Measurements from ENCODE around the gene SAMD14. TPM values are rescaled to one million over a fixed set of nuclear protein-coding genes. Genes with fewer than 3 reads are reported as not detected.

SAMD14 gene
- total and polyA plus RNA-seq, 12 donors: 1.1 to 12.6 (median 3.3) TPM

DNA sequence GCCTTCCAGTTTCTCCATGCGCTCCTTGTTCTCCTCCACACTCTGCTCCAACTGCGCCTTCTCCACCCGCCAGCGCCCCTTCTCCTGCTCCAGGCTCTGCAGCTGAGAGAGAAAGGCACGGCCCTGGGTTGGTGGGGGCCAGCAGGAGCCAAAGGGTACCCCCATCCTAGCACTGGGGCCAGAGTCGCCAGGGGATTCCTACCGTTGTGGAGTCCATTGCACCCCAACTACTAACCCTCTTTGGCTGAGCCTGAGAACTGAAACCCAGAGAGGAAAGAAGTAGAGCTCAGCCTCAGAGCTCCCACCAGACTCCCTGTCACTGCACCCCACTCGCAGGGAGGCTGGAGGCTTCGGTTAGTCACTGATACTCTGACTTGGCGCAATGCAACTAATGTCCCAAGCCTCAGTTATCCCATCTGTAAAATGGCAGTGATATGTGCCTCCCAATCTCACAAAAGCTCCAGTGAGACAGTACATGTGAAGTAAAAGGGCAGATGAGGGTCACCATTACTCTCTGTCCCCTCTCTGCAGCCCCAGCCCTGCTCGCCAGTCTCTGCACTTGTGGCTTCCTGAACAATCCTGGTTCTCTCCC is 6.2 kb upstream of the SAMD14 start:
- TF ChIP-seq POLR2A (IDR thresholded peaks at IDR 0.05): no peak
- TF ChIP-seq, protein P1, sequence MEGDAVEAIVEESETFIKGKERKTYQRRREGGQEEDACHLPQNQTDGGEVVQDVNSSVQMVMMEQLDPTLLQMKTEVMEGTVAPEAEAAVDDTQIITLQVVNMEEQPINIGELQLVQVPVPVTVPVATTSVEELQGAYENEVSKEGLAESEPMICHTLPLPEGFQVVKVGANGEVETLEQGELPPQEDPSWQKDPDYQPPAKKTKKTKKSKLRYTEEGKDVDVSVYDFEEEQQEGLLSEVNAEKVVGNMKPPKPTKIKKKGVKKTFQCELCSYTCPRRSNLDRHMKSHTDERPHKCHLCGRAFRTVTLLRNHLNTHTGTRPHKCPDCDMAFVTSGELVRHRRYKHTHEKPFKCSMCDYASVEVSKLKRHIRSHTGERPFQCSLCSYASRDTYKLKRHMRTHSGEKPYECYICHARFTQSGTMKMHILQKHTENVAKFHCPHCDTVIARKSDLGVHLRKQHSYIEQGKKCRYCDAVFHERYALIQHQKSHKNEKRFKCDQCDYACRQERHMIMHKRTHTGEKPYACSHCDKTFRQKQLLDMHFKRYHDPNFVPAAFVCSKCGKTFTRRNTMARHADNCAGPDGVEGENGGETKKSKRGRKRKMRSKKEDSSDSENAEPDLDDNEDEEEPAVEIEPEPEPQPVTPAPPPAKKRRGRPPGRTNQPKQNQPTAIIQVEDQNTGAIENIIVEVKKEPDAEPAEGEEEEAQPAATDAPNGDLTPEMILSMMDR (IDR thresholded peaks at IDR 0.05): no peak
- no peak for DNase-seq
- intact Hi-C loops (cut with DNase I): no loop called here
- H3K36me3 ChIP-seq (replicated peaks in 1 of 2): peaks cover 0 to 72% of the 10 kb centered on the region in 2 donors
- no peaks in the 10 kb centered on the region for H3K9me3 ChIP-seq (replicated peaks in 1 of 3)
- H3K4me3 ChIP-seq: no peak overlapping the region
- no peaks in the 10 kb centered on the region for H3K27me3 ChIP-seq
- H3K4me1 ChIP-seq (replicated peaks in 1 of 2): peaks cover 15 to 28% of the 10 kb centered on the region in 2 donors
- H3K27ac ChIP-seq: no peak overlapping the region
- WGBS, 4 donors: 94 to 97% (median 95%) methylated on average over 9 to 11 of the region's 11 CpGs

DNA sequence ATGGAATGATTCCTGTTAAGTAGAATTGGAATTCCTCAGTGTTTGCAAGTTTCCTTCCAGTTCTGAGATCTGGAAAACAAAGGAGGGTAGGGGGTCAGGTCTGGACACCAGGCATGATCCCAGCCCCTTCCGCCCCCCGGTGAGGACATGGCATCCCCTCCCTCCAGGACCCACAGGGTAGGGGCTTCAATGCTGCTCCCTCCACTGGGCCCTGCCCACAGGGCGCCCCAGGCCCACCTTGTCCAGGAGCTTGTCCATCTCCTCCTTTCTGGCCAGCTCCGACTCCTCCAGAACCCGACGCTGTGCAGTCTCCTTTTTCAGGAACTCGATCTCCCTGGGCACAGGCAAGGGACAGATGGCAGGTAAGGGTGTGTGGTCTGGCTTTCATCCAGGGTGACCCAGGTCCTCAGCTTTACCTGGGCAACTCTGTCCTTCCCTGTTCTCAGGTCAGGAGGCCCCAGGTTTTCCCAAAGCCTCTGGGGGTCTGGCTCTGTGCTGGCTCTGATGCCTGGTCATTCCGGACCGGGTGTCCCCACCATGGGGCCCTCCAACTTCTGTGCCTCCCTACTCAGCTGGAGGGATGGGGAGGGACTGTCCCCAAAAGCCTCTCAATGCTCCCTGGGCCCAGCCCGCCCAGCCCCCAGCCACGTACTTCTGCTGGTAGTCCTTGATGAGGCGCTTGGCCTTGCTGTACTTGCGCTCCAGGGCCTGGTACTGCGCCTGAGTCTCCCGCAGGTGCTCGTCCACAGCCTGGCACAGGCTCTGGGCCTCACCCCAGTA is 5.5 kb upstream of the SAMD14 start:
- peak in 1 of 7 donors; percentile 20 for DNase-seq
- no peaks in the 10 kb centered on the region for H3K9me3 ChIP-seq (replicated peaks in 1 of 3)
- peaks cover 0 to 65% of the 10 kb centered on the region in 2 donors for H3K36me3 ChIP-seq (replicated peaks in 1 of 2)
- 71 to 90% (median 86%) methylated on average over 10 to 16 of the region's 16 CpGs for WGBS, 4 donors
- H3K27ac ChIP-seq: no peak overlapping the region
- peaks cover 15 to 22% of the 10 kb centered on the region in 2 donors for H3K4me1 ChIP-seq (replicated peaks in 1 of 2)
- H3K4me3 ChIP-seq: no peak overlapping the region
- H3K27me3 ChIP-seq: no peaks in the 10 kb centered on the region
- TF ChIP-seq POLR2A (IDR thresholded peaks at IDR 0.05): no peak
- TF ChIP-seq, protein P1 (IDR thresholded peaks at IDR 0.05): no peak
- intact Hi-C loops (cut with DNase I): no loop called here

DNA sequence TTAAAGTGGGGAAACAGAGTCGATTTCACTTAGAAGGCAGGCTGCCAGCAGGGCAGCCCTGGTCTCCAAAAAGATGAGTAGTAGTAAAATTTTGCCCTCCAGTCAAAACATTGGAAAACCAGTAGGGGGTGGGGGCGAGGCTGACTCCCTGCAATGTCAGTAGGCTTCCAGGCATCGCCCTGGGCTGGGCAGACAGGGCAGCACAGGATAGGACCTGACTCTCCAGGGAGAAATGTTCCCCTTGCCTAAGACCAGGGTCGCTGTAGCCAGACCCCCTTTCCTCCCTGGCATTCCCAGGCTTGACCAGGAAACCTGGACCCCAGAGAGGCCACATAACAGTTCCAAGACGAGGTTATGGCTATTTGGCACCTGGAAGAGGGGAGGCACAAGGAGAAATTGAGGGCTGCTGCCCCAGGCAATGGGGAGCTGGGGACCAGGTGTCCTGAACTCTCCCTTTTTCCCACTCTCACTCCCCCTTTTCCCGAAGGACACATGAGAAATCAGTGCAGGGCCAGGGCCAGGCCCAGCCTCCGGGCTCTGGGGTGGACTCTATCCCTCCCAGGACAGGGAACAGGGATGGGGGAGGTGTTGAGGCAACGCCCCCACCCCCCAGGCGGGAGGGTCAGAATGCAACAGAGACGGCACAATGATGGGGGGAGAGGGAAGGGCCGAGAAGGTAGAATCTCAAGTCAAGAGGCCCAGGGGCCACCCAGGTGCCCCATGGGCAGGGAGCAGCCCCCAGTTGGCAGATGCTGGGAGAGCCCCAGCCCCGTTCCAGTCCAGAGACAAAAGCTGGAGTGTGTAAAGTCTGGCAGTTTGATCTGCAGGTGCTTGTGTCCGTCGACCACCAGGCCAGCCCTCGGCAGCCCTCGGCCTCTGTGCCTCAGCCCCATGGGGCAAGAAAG is 4.5 kb upstream of the SAMD14 start:
- intact Hi-C loops (cut with DNase I): no loop called here
- peaks cover 0 to 55% of the 10 kb centered on the region in 2 donors for H3K36me3 ChIP-seq (replicated peaks in 1 of 2)
- H3K9me3 ChIP-seq (replicated peaks in 1 of 3): no peaks in the 10 kb centered on the region
- peak overlapping the region in 3 of 5 donors; percentile 12 to 82 (median 78) for H3K27ac ChIP-seq
- TF ChIP-seq, protein P1 (IDR thresholded peaks at IDR 0.05): no peak
- TF ChIP-seq POLR2A (IDR thresholded peaks at IDR 0.05): no peak
- WGBS, 4 donors: 56 to 68% (median 65%) methylated on average over 9 to 16 of the region's 16 CpGs
- H3K27me3 ChIP-seq: no peaks in the 10 kb centered on the region
- H3K4me3 ChIP-seq: no peak overlapping the region
- peak in 3 of 7 donors; percentile 41 to 51 (median 47) for DNase-seq
- H3K4me1 ChIP-seq (replicated peaks in 1 of 2): peaks cover 20 to 21% of the 10 kb centered on the region in 2 donors

DNA sequence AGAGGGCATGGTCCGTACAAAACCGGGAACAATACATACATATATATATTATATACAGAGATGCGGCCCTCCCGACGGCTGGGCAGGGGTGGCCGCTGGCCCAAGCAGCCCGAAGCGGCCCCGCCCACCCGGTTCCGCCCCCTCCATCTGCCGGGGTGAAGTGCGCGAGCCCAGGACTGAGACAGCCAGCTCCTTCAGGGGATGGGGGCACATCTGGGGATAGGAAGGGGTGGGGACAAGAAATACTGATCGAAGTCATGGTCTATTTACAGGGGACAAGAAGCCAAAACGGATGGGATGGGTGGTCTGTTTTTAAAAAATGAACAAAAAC is 3.8 kb upstream of the SAMD14 start:
- Histone ChIP-seq H3K4me3 (no peak overlapping the region), H3K9me3 (replicated peaks in 1 of 3) (no peaks in the 10 kb centered on the region), H3K27me3 (no peaks in the 10 kb centered on the region), H3K27ac (peak overlapping the region in 4 of 5 donors; percentile 65 to 82 (median 72)), H3K4me1 (replicated peaks in 1 of 2) (peaks cover 21 to 24% of the 10 kb centered on the region in 2 donors), H3K36me3 (replicated peaks in 1 of 2) (peaks cover 0 to 48% of the 10 kb centered on the region in 2 donors)
- TF ChIP-seq POLR2A (IDR thresholded peaks at IDR 0.05): no peak
- TF ChIP-seq, protein P1 (IDR thresholded peaks at IDR 0.05): no peak
- DNase-seq: peak in 5 of 7 donors; percentile 14 to 41 (median 37)
- WGBS, 4 donors: 35 to 76% (median 41%) methylated on average over 2 to 16 of the region's 16 CpGs
- intact Hi-C loops (cut with DNase I): no loop called here
